A549 (cell line): ENCODE measurements around the gene CACNA1C.

Experiments used
- CHD2 ChIP-seq: fragments of 150-350 bp; IDR thresholded peaks from 2 replicates; pipeline ENCODE4 v1.6.1; 2014; ENCODE audit warnings: low read length; ENCODE audit not compliant: partially characterized antibody
- CTCF ChIP-seq: fragments of >200 bp; sonication (Bioruptor Twin); formaldehyde crosslinking; IDR thresholded peaks from 3 replicates; pipeline ENCODE4 v1.5.1; 2016
- KDM1A ChIP-seq: fragments of 200-600 bp; sonication (generic); IDR thresholded peaks from 2 replicates; pipeline ENCODE4 v1.6.1; 2016; ENCODE audit warnings: low read depth, mild to moderate bottlenecking
- KDM5A ChIP-seq: fragments of 200-600 bp; sonication (generic); IDR thresholded peaks from 2 replicates; pipeline ENCODE4 v1.6.1; 2016; ENCODE audit warnings: antibody characterized with exemption, mild to moderate bottlenecking
- MAZ ChIP-seq: fragments of 150-350 bp; IDR thresholded peaks from 2 replicates; pipeline ENCODE4 v1.6.1; 2014; ENCODE audit warnings: antibody characterized with exemption, low read depth, low read length, borderline replicate concordance
- POLR2A ChIP-seq: IDR thresholded peaks from 2 replicates; pipeline ENCODE4 v1.6.1; 2012; ENCODE audit warnings: mild to moderate bottlenecking, low read length
- RAD21 ChIP-seq, 2 experiments: fragments of >200 bp in 1 of 2; sonication (Bioruptor Twin) in 1 of 2; formaldehyde crosslinking in 1 of 2; IDR thresholded peaks in 1 of 2; conservative IDR thresholded peaks in 1 of 2; 2 replicates in 1 of 2; 3 replicates in 1 of 2; pipeline ENCODE4 v1.6.1; 2012 to 2018; ENCODE audit warnings: inconsistent platforms in 1 of 2
- RARB ChIP-seq: fragments of 250-450 bp; sonication (Bioruptor Pico); IDR thresholded peaks from 2 replicates; pipeline ENCODE4 v1.8.0; 2021; ENCODE audit warnings: mild to moderate bottlenecking, moderate library complexity
- RFX5 ChIP-seq: fragments of 450-650 bp; IDR thresholded peaks from 2 replicates; pipeline ENCODE4 v1.7.1; 2014; ENCODE audit warnings: antibody characterized with exemption, mild to moderate bottlenecking, moderate library complexity

DNA sequence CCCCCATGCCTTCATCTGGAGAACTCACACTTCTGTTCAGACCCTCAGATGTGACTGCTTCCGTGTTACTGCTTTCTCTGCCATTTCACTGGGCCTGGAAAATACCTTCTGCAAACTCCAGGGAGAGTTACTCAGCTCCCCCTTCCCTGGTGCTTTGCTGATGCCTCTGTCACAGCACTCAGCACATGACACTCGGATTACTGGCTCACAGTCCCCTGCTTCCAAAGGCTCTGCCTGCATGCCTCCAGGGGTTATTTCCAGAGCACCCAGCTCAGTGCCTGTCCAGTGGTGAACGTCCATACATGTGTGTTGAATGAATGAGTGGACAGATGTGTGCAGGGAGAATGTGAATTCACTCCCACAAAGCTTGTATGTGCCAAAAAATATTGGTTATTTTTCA lies 504.8 kb downstream of the CACNA1C start:
- TF ChIP-seq CTCF (no peak), POLR2A (no peak), RARB (no peak), RFX5 (no peak), KDM5A (no peak), CHD2 (no peak), KDM1A (no peak), MAZ (no peak), RAD21 (conservative IDR thresholded peaks at IDR 0.05 in 1 of 2, IDR thresholded peaks at IDR 0.05 in 1 of 2) (no peak)
